ENCODE measurements around the gene SPINK6.

- TF ChIP-seq CTCF (conservative IDR thresholded peaks at IDR 0.05; ENCODE audit: low read depth, low read length) (no peak), EZH2 (IDR thresholded peaks at IDR 0.05; ENCODE audit: borderline replicate concordance, low read depth, low read length, poor library complexity, severe bottlenecking) (no peak)
These were observed 5.4 kb downstream of the SPINK6 start for GRCh38 chr5:148208226-148208625.
